HG03378 (cell line): ENCODE results near the gene CDC42EP1.

ENCODE experiments used
- ATAC-seq: cut with Tn5 transposase; IDR thresholded peaks from one replicate; pipeline ENCODE4 v1.9.1; 2021; ENCODE audit warnings: mild to moderate bottlenecking, moderate library complexity; ENCODE audit not compliant: unreplicated experiment

The CDC42EP1 gene

DNA sequence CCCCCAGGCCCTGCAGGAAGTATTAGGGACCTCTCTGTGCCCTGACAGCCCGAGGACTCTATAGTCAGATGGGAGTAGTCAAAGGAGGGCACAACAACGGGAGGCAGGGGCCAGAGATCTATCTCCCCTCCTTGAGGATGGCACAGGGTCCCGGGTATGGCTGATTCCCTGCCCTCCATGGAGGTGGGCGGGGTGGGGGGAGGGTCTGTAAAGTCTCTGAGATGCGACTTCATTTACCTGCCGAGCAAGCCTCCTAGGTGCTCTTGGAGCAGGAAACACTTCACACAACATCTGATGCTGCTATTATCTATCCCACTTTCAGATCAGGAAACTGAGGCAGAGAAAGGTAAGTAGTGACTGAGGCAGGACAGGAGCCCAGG lies 769 bp upstream of the CDC42EP1 start:
- no peak for ATAC-seq

DNA sequence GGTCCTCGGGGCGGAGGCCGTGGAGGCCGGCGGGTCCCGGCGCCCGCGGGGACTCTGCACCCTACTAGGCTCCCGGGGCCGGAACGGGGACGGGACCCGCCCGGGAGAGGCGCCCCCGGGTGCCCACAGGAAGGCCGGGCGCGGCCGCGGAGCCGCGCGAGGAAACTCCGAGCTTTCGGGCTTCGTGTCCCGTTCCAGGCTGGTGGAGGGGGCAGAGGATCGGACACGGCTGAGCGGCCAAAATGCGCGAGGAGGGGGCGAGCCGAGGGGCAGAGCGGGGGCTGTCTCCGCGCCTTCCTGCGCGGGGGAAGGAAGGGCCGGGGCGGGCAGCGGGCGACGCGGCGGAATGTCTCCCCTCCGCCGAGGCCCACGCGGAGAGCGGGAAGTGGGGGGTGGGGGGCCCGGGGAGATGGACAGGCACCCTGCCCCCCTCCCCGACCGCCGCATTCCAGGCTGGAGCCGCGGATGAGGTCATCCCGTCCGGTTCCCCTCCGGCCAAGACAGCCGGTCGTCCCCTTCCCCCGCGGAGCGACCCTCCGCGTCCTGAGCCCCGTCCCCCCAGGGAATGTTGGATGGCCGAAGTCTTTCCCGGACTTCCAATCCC lies 430 bp downstream of the CDC42EP1 start:
- ATAC-seq = no peak

DNA sequence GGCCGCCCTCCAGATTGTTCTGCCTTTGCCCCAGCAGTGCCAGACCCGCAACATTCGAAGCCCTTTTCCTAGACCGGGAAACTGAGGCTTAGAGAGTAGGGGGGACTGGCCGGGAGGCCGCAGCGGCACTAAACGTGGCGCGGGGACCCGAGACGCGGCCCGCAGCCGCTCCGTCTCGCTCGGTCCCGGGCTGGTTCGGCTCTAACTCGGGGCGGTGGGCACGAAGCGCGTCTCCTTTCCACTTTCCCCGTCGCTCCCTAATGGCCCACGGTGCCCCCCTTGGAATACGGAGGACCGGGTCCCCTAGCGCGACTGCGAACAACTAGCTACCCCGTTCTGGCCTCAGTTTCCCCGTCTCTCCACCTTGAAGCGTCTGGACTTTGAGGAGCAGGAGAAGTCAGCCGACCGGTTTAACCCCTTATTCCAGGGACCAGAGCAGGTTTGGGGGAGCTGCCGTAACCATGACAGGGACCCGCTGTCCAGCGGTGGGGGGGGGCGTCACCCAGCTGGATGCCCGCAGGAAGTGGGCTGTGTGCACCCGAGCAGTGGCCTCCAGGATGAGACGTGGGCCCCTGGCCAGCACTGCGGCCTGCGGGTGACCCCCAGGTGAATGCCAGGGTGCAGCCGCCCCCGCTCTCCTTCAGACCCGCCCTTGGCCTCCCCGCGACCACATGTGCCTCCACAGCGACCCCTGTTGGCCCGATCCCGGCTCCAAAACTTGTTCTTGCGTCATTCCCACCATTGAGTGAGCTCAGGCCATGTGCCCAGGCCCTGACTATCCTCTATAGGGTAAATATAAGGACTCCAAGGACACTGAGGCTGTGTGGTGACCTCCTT lies 1.1 kb downstream of the CDC42EP1 start:
- ATAC-seq = no peak

DNA sequence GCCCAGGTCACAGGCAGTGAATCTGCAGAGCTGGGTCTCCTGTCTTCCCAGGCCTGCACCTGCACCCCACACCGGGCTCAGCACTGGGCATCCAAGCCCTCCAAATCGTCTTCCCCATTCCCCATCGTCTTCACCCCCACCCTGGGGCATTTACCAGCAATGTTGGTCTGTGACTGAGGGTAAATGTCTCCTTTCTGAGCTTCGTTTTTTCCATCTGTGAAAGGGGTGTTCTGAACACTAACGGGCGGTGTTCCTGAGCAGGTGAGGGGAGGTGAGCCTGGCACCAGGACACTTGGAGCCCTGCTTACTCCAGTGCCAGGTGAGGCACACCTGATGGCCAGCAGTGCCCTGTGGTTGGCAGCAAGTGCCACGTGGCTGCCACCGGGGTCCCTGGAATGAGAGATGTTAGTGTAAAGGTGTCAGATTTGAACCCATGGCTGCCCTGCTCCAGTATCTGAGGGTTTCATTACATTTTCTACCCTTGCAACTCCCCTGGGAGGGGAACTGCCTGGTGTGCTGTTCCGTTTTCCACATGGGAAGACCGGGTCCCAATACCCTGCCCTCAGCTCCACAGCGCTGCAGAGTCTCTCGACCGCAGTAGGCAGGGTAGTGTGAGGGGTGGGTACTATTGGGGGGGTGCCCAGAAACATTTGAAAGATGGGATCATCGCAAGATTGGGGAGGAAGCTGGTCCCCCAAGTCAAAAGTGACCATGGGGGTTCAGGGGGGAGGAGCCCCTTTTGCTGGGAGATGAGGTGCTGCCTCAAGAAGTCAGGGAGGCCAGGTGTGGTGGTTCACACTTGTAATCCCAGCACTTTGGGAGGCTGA lies 2.0 kb downstream of the CDC42EP1 start:
- ATAC-seq = no peak

DNA sequence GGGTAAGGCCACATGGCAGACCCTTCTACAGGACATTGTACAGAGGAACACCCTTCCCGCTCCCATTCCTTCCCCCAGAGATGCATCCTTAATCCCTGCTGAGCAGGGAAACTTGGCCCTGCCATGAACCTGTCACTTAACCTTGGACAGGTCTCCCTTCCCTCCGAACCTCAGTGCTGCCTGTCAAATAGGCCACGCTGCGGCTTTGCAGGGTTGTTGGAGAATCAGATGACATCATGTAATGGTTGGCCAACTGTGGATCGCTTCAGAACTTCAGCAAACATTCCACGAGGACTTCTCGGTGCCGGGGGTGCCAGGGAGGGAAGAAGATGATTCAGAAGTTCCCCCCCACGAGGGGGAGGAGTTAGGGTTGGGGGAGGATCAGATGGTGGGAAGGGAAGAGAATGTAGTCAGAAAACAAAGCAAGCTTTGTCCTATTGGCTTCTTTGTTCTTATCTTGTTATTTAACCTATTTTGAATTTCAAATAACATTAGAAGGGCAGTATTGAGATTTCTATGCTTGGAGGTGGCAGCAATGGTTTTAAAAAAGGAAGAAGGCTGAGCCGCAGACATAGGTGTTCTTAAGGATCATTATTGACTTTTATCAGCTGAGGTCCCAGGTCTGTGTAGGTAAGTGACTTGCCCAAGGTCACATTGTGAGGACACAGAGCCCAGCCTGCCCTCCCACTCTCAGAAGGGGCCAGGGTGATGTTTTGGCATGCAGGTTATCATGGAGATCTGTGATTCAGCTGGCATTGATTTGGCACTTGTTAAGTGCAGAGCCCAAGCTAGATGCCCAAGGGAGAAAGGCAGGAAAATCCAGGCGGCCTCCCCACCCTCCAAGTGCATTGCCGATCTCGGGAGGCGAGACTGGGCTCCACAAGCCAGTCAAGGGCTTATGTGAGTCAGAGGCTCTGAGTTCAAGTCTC lies 3.1 kb downstream of the CDC42EP1 start:
- no peak for ATAC-seq

DNA sequence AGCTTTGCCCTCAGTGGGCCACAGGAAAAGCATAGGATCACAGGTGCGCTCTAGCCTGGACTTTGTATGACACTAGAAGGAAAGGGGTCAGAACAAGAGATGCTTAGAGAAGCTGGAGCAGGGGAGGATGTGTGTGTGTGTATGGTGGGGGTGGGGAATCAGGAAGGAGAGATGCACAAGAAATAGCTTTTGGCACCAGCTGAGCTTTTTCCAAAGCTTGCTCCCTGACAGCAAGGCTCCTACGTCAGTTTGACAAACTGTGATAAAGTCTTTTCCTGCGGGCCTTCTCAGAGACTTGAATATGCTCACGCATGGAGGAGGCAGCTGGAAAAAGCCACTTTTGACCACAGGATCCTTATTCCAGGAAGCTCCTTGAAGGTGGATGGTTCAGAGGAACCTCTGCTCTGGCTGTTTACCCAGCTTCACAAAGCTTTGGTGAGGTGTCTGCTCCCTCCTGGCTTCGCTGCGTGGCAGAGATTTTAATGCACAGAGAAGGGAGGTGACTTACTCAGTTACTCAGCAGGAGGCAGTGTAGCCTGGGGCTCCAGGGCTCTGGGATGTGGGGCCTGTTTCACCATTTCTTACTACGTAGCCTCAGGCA lies 3.9 kb downstream of the CDC42EP1 start:
- no peak for ATAC-seq

DNA sequence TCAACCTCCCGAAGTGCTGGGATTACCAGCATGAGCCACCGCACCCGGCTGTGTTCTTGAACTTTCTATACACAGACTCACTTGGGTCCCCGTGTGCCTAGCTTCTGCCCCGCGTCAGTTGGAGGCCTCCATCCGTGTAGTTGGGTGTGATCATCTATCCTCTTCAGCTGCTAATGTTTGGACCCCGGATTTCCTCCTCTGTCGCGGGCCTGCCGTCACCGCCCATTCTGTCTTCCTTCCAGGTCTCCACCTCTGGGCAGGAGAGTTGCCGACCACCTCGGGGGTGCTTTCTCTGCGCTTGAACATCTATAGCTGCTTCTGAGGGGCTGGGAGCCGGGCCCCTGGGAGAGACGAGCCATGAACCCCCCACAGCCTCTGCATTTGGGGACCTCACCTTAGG lies 5.5 kb downstream of the CDC42EP1 start:
- no peak for ATAC-seq

DNA sequence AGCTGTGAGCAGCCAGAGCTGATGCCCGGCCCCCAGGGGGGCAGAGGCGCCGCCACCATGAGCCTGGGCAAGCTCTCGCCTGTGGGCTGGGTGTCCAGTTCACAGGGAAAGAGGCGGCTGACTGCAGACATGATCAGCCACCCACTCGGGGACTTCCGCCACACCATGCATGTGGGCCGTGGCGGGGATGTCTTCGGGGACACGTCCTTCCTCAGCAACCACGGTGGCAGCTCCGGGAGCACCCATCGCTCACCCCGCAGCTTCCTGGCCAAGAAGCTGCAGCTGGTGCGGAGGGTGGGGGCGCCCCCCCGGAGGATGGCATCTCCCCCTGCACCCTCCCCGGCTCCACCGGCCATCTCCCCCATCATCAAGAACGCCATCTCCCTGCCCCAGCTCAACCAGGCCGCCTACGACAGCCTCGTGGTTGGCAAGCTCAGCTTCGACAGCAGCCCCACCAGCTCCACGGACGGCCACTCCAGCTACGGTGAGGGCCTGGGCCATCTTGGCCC lies 6.1 kb downstream of the CDC42EP1 start:
- ATAC-seq = no peak

DNA sequence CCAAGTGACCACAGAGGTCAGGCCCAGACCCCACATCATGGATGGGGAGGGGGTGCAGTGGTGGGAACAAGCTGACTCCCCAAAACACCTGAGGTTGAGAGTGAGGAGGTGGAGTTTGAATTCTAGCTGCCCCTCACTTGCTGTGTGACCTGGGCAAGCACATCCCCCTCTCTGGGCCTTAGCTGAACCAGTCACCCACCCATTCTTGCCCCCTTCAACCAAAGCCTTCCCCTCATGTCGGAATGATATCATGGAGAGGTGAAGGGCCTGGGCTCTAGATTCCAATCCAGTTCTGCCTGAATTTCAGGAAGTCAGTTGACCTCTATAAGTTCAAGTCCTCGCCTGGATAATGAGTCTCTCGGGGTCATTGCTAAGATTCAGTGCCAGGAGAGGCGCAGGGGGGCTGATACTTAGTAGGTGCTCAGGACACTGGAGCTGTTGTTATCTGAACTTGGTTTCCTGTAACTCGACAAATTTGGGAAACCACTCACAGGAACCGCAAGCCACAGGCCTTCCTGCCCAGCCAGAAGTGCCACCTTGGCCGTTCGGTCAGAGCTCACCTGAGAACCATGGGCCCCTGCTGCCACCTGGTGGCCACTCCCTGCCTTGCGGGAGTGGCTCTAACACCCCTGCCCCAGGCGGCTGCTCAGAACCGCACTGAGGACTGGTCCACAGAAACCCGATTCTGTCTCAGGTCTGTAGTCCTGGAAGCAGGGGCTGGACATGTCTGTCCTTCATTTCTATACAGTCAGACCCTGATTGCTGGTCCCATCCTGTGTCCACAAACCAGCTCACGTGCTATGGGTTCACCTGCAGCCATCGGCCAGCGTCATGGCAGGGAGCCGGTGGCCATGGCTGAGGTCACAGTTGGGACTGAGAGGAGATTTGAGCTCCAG lies 6.9 kb downstream of the CDC42EP1 start:
- no peak for ATAC-seq

DNA sequence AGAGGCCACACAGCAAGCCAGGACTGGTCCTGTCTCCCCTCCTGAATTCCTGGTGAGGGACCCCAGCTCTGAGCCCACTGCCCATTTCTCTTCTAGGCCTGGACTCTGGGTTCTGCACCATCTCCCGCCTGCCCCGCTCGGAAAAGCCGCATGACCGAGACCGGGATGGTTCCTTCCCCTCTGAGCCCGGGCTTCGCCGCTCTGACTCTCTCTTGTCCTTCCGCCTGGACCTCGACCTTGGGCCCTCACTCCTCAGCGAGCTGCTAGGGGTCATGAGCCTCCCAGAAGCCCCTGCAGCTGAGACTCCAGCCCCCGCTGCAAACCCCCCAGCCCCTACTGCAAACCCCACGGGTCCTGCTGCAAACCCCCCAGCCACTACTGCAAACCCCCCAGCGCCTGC lies 7.7 kb downstream of the CDC42EP1 start:
- ATAC-seq = no peak

DNA sequence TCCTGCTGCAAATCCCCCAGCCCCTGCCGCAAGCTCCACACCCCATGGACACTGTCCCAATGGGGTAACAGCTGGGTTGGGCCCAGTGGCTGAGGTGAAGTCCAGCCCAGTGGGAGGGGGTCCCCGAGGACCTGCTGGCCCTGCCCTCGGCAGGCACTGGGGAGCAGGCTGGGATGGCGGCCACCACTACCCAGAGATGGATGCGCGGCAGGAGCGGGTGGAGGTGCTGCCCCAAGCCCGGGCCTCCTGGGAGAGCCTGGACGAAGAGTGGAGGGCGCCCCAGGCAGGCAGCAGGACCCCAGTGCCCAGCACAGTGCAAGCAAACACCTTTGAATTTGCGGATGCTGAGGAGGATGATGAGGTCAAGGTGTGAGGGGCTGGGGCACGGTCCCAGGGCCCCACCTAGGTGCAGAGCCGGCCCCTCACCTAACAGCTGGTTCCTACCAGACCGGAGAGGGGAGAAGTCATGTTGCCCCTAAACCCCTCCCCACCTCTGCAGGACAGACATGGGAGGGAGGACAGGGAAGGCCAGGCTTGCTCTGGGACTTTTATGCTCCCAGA lies 8.2 kb downstream of the CDC42EP1 start:
- ATAC-seq = no peak

DNA sequence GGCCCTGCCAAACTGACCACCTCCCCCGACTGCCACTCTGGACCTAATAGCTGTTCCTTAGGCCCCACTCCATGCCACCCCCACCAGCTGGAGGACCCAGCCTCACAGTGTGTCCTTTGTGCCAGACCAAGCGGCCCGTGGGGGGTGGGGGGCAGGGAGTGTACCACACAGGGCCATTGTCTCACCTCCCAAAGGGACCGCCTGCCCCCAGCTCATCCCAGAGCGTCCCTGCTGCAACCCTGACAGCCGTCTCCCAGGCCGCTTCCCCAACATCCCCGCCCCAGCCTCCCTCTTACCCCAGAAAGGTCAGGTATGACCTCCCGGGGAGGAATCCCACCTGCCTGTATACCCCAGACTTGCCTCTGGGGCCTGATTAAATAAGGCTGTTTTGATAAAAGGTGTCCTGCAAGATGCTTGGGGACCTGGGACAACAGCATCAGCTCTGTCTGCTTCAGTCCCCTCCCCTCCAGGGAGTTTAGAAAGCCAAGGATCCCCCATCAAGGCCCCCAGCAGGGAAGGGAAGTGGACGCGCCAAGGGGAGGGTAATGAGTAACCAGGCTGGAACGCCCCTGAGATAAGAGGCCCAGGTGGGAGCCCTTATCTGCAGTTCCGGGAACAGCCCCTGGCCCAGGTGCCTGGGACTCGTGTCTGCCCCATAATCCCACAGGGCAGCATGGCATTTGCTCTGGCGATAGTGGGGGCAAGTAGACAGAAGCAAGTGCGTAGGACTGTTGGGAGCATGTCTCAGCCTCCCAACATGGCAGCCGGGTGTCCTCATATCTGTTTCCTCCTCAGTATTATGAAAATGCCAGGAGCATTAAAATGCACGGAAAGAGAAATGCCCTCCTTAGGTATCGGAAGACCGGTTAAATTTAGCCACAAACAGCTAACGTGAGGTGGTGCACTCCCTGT lies 9.0 kb downstream of the CDC42EP1 start:
- no peak for ATAC-seq

DNA sequence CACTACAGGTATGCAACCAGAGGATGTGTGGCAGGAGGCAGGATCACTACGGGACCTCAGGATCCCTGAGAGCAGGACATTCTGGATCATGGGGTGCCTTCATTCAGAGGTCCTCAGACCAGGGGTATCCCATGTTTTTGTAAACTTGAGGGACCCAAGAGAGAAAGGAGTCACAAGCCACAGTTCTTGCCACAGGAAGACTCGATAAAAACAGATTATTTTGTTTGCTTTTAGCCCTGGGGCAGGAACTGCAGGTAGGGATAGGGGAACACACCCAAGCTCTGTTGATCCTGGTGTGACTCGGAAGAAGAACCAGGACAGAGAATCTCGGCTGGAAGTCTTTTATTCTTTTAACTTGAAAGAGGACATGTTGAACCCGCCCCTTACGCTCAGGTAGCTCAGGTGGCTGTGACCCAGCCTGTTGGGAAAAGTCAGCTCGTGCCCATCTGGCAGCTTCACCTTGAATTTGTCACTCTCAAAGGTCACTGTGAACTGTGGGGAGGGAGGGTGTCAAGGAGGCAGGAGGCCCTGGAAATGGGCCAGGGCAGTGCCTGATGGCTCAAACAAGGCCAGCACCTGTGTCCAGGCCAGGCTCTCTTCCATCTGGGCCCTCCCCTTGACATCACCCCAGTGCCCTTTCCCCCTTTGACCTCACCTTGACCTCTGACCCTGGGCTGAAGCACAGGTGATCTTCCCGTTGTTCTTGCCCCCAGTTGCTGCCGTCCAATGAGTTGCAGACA lies 9.8 kb downstream of the CDC42EP1 start:
- ATAC-seq = no peak

DNA sequence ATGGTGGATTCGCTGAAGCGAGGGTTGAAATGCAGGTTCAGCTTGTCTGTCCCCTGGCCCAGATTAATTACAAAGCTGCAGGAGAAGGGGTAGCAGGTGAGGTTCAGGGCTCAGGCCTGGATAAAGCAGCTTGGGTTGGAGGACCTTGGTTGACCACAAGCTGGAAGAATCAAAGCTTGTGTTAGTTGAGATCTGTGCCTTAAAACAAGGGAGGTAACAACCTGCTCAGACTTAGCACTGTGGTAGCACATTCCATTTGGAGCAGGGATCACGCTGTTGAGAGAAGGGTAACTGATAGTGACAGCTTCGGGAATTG lies 10.3 kb downstream of the CDC42EP1 start:
- ATAC-seq = no peak

DNA sequence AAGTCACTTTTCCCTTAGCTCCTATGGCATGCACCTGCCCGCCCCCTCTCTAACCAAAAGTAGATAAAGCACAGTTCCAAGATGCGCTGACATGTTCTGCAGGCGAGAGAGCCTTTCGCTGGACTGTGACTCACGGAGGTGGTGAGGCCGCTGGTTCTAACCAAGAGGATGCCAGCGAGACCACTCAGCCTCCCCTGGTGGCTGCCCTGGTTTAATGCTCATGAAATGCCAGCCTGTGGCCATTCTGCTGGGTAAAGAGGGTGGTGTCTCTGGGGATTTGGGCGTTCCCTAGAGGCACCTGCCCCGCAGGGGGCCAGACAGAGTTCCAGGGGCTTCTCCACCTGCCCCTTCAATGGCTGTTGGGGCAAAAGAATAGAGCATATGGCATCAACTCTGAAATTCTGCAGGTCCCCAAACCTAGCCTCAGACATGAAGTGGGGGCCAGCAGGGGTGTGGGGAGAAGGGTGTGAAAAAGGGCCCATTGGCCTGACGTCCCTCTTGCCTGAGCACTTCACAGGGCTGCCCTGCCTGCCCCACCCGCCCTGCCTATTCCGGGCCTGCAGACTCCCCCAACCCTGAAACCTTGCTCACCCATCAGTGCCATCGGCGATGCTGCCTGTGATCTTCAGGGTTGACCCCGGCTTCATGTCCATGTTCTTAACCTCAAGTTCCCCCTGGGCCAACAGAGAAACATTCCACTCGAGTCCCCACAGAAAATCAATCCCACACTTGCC lies 11.1 kb downstream of the CDC42EP1 start:
- no peak for ATAC-seq

DNA sequence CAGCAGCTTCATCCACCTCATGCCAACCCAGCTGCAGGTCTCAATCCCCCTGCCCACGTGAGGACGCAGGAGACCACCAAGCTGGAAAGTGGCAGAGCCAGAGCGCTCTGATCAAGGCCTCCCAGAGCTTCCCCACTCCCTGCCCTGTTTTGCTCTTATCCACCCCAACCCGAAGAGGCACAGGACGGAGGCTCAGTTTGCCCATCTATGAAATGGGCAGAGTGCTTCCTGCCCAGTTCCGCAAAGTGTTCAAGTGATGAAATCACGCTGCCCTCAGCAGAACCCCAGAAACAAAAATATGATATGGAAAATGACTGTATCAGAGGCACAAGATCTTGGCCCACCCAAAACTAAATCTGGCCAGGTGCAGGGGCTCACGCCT lies 11.7 kb downstream of the CDC42EP1 start:
- ATAC-seq = no peak
